Activated T-helper 1 cell treated with anti-CD3 and anti-CD28 coated beads, Interleukin-2, amount 50 U/mL, for 16 hours (primary cell): ENCODE data around the gene PRMT5.

Source experiments
- DNase-seq, 2 donors: peaks; one replicate each; pipeline ENCODE4 v3.0.0-alpha.2; 2020; ENCODE audit warnings: low read depth in 1 of 2, low spot score in 1 of 2

PRMT5 gene

GRCh38 chr14:22898302-22899090 is 30.7 kb downstream of the PRMT5 start:
- DNase-seq: no peak

GRCh38 chr14:22897357-22897756 is 31.8 kb downstream of the PRMT5 start:
- DNase-seq: no peak

- no peak for DNase-seq
Measured at GRCh38 chr14:22896760-22897159, 32.4 kb downstream of the PRMT5 start.

- DNase-seq: no peak
Measured at GRCh38 chr14:22896356-22896755, 32.8 kb downstream of the PRMT5 start.

- DNase-seq: no peak
Measured at GRCh38 chr14:22895402-22895801, 33.8 kb downstream of the PRMT5 start.

GRCh38 chr14:22893706-22894105 is 35.5 kb downstream of the PRMT5 start:
- DNase-seq: no peak

GRCh38 chr14:22892488-22892887 is 36.7 kb downstream of the PRMT5 start:
- DNase-seq: no peak

GRCh38 chr14:22890416-22890815 is 38.8 kb downstream of the PRMT5 start:
- DNase-seq: no peak

GRCh38 chr14:22888662-22889061 is 40.5 kb downstream of the PRMT5 start:
- no peak for DNase-seq

GRCh38 chr14:22887990-22888378 is 41.2 kb downstream of the PRMT5 start:
- peak in 1 of 2 donors; percentile 37 for DNase-seq

- DNase-seq: no peak
Measured at GRCh38 chr14:22887260-22887989, 41.8 kb downstream of the PRMT5 start.

- DNase-seq: peak; percentile 61 to 66
Measured at GRCh38 chr14:22886500-22887259, 42.5 kb downstream of the PRMT5 start.

- no peak for DNase-seq
Measured at GRCh38 chr14:22885975-22886374, 43.2 kb downstream of the PRMT5 start.

GRCh38 chr14:22884738-22885523 is 44.2 kb downstream of the PRMT5 start:
- no peak for DNase-seq

GRCh38 chr14:22884076-22884737 is 45.0 kb downstream of the PRMT5 start:
- DNase-seq: no peak

GRCh38 chr14:22883173-22883976 is 45.8 kb downstream of the PRMT5 start, which contains the start of gene REM2:
Gene REM2, plus strand, starts transcription at chr14:22883222. Its CDS starts 66 bp downstream, at chr14:22883288.
- no peak for DNase-seq

GRCh38 chr14:22882529-22883172 is 46.5 kb downstream of the PRMT5 start:
- no peak for DNase-seq

GRCh38 chr14:22882064-22882463 is 47.1 kb downstream of the PRMT5 start:
- no peak for DNase-seq
